Measurements from ENCODE around the gene CYP2S1.
"Not testable (repeated sequence)": the region's sequence is repeated elsewhere in the genome, so short reads cannot be mapped to it uniquely, and the experiment has no call there.

The CYP2S1 gene, protein sequence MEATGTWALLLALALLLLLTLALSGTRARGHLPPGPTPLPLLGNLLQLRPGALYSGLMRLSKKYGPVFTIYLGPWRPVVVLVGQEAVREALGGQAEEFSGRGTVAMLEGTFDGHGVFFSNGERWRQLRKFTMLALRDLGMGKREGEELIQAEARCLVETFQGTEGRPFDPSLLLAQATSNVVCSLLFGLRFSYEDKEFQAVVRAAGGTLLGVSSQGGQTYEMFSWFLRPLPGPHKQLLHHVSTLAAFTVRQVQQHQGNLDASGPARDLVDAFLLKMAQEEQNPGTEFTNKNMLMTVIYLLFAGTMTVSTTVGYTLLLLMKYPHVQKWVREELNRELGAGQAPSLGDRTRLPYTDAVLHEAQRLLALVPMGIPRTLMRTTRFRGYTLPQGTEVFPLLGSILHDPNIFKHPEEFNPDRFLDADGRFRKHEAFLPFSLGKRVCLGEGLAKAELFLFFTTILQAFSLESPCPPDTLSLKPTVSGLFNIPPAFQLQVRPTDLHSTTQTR

DNA sequence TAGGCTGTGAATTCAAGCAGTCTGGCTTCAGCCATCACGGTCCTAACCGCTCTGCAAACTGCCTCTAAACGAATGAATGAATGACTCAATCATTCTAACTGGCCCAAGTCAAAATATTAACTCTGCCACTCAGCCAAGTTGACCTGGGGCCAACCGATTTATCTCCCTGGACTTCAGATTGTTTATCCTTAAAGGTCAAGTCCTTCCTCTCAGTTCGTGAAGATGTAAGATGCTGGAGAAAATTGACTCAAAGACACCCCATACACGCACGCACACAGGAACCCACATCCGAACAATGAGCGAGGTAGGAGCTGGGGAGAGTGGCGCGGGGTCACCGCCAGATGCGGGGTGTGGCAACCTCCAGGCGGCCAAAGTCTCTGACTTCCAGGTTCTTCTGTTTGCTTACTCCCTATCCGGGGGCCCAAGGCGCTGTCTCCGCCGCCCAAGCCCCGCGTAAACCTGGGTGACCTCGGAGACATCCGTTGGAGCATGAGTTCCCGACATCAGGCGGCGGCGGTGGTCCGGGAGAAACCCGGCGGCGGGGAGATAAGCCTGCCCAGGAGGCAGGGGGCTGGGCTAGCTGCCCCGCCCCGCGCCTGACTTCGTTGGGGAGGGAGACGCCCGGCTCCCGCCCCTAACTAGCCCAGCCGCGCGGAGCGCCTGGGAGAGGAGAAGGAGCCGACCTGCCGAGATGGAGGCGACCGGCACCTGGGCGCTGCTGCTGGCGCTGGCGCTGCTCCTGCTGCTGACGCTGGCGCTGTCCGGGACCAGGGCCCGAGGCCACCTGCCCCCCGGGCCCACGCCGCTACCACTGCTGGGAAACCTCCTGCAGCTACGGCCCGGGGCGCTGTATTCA lies at the start of gene CYP2S1:
Gene CYP2S1 (plus strand): TSS at position 646 of the 856 bp plus-strand sequence. CDS start 46 bp downstream, at position 692.
- no peak for DNase-seq (ENCODE audit: low spot score)

DNA sequence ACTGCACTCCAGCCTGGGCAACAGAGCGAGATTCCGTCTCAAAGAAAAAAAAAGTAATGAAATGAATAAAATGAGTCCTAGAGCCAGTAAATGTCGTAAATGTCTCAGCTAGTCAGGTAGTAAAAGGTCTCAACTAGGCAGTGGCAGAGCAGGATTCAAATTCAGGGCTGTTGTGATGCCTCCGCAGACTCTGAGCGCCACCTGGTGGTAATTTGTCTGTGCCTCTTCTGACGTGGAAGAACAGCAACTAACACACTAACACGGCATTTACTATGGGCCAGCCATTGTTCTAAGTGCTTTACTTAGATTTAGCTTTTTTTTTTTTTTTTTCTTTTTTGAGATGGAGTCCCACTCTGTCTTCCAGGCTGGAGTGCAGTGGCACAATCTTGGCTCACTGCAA lies 48.6 kb upstream of the CYP2S1 start:
- peak; percentile 83 for DNase-seq (ENCODE audit: low spot score)

DNA sequence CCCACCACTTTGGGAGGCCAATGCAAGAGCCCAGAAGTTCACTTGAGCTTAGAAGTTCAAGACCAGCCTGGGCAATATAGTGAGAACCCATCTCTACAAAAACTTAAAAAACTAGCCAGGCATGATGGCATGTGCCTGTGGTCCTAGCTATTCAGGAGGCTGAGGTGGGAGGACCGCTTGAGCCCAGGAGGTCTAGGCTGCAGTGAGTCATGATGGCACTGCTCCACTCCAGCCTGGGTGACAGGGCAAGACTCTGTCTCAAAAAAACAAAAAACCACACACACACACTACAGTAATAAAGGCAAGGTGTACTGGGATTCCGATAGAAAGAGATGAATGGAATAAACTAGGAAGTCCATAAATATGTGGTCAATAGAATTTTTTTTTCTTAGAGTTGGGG lies 43.2 kb upstream of the CYP2S1 start:
- DNase-seq (ENCODE audit: low spot score) = no peak

DNA sequence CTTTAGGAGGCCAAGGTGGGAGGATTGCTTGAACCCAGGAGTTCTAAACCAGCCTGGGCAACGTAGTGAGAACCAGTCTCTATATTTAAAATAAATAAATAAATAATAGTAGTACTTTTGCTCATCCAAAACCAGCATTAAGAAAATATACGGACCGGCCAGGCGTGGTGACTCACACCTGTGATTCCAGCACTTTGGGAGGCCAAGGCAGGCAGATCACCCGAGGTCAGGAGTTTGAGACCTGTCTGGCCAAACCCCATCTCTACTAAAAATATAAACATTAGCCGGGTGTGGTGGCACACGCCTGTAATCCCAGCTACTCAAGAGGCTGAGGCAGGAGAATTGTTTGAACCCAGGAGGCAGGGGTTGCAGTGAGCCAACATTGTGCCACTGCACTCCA lies 42.0 kb upstream of the CYP2S1 start:
- not testable (repeated sequence) for DNase-seq (ENCODE audit: low spot score)

DNA sequence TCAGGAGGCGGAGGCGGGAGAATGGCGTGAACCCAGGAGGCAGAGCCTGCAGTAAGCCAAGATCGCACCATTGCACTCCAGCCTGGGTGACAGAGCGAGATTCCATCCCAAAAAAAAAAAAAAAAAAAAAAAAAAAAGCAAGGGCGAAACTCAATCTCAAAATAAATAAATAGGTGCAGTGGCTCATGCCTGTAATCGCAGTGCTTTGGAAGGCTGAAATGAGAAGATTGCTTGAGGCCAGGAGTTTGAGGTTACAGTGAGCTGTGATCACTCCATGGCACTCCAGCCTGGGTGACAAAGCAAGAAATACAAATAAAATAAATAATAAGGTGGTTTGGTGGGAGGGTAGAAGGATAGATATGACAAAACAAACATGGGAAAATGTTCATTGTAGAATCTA lies 39.0 kb upstream of the CYP2S1 start:
- DNase-seq (ENCODE audit: low spot score) = no peak

DNA sequence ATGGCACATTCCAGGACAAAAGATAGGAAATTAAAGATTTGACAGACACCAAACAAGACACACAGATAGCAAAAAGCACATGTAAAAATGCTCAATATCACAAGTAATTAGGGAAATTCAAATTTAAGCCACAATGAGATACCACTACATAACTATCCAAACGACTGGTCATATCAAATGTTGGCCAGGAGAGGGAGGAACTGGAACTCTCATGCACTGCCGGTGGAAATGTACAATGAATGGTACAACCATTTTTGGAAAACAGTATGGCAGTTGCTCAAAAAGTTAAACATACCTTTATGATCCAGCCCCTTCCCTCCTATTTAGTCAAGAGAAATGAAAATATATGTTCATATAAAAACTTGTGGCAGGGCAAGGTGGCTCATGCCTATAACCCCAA lies 36.8 kb upstream of the CYP2S1 start:
- no peak for DNase-seq (ENCODE audit: low spot score)

DNA sequence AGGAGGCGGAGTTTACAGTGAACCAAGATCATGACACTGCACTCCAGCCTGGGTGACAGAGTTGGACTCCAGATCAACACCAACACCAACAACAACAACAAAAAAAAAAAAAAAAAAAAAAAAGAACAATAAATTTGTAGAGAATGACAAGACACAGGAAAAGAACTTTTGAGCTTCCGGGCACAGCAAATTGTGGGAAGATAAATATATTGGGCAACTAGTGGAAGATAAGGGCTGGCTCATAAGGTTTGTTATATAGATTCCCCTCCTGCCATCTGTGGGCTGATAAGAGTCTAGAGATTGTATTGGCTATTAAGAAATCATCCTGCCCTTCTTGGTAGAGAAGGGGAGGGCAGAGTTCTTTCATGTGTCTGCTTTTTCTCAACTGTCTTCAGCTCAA lies 33.1 kb upstream of the CYP2S1 start:
- no peak for DNase-seq (ENCODE audit: low spot score)

DNA sequence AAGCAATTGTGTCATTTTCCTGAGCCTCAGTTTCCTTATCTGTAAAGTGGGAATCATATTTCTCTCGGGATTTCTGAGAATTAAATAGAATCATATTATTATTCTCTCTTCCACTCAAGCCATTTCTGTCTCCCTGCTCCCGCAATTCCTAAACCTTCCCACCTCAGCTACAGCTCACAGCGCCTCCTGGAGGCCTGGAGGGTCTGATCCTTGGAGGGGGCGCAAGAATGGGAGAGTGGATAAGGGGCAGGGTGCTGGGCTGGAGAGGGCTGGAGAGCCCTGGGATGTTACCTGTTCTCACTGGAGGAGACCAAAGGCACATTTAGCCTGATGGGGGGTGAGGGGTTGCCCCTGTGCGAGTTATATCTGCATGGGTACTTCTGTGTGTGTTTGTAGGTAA lies 31.1 kb upstream of the CYP2S1 start:
- DNase-seq (ENCODE audit: low spot score) = no peak

DNA sequence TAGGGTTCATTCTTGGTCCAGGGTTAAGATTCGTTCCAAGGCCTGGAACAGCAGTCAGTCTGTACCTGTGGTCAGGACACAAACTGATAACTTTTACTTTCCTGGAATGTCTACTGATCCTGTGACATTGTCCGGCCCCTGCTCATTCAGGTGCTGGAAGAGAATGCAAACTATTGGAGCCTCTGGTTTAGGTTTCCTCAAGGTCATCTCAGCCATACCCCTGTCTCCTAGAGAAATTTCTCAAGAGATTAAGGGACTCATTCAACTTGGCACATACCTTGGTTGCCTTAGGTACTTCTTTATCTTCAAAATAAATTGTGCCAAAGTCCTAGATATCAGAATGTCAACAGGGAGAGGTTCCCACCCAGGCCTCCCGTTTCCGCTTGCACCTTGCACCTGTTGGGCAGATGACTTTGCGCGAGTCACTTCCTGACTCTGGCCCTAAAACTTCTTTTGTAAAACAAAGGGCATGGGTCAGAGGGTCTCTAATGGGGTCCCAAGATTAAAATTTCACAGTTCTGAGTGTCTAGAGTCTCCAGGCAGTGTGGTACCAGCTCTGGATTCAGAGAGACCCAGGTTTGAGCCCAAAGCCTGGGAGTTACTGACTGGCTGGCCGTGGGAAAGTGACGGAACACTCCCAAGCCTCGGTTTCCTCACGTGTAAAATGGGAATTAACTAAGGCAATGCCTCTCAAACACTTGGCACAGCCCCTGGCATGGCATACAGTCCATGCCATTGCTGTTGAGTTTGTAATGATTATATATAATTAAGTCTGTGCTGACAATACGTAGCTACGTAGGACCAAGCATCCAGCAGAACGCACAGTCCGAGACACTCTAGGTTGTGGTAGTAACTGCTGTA lies 25.8 kb upstream of the CYP2S1 start:
- no peak for DNase-seq (ENCODE audit: low spot score)

DNA sequence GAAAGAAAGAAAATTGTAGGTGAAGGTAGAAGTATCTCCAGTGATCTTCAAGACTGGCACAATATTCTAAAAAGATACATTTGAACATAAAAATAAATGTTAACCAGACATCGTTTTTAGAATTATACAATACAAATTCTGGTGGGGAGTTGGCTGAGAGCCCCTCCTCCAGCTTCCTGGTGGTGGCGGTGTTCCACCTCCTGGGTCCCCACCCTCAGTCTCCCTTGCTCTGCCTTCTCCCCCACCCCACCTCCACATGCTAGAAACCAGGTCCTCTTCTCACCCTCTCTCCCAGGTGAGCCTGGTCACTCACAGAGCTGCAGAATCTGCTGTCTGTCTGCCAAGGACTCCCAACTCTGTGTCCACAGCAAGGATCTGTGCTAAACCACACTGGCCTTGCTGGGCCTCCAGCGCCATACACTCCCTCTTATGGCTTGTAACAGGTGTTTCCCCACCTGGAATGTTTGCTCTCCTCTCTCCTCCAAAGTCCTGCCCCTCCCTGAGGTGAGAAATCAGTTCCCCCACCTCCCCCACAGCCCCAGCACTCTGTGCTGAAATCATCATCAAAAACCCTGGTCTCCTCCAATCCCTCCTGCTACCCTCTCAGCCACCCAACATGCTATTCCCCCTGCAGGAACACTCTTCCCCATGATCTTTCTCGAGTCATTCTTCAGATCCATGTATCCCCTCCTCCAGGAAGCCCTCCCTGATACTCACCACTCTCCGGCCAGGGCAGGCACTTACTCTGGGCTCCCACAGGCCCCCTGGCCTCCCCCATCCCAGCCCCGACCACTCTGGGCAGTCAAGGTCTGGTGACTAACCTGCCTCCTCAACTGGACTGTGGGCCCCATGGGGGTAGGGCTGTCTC lies 20.5 kb upstream of the CYP2S1 start:
- no peak for DNase-seq (ENCODE audit: low spot score)

DNA sequence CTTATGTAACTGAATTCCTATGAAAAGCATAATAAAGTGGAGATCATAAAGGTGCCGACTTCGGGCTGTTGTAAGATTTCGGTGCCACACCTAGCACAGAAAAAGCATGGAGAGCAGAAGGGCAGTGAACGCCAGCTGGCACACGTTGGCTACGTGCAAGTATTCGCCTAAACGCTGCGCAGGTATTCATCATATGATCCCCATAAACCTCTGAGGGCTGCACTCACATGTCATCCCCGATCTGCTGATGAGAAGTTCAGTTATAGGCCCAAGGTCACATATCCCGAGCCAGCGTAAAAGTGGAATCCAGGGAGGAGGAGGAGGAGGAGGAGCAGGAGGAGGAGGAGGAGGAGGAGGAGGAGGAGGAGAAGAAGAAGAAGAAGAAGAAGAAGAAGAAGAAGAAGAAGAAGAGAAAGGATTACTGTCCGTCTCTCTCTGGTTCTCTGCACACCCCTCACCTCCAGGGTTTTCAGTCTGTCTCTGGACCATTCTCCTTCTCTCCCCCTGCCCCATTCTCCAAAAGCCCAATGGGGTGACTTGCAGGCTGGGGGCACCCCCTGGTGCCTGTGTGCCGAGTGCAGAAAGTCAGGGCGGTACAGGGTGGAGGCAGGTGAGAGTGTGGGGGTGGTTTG lies 18.6 kb upstream of the CYP2S1 start:
- DNase-seq (ENCODE audit: low spot score) = no peak

DNA sequence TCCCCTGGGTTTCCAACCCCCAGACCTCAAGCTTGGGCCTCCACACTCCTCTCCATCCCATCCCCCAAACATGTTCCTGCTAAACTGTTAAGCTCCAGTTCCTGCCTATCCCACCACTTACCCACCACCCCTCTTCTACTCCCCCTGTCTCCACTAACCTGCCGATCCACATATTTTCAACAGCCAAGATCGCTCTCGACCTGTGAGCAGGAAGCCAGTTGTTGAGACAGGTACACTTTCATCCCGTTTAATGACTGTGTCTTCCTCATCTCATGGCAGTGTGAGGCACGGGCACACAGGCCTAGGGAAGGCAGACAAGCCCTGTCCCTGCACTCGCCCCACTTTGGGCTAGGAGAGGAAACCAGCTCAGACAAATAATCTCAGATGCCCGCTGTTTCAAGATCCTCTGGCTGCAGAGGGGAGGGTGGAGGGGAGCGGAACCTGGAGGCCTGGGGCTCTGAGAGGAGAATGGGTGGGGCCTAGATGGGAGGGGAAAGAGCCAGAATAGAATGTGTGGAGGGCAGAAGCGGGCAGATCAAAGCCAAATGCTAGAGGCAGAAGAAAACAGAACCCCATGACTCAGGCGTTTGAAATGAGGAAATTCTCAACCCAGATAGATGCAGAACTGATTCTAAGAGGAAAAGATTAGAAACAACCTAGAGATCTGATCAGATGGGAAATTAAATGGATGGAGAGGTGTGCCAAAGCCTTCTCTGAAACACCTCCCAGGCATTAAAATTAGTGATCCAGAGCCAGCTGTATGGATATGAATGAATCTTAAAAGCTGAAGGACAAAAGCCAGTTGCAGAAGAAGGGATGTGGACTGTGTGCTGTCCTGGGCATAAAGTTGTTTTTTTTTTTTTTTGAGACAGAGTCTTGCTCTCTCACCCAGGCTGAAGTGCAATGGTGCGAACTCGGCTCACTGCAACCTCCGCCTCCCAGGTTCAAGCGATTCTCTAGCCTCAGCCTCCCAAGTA lies 16.9 kb upstream of the CYP2S1 start:
- peak; percentile 27 for DNase-seq (ENCODE audit: low spot score)

DNA sequence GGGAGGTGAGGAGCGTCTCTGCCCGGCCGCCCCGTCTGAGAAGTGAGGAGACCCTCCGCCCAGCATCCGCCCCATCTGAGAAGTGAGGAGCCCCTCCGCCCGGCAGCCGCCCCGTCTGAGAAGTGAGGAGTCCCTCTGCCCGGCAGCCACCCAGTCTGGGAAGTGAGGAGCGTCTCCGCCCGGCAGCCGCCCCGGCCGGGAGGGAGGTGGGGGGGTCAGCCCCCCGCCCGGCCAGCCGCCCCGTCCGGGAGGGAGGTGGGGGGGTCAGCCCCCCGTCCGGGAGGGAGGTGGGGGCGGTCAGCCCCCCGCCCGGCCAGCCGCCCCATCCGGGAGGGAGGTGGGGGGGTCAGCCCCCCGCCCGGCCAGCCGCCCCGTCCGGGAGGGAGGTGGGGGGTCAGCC lies 12.8 kb upstream of the CYP2S1 start:
- not testable (repeated sequence) for DNase-seq (ENCODE audit: low spot score)

DNA sequence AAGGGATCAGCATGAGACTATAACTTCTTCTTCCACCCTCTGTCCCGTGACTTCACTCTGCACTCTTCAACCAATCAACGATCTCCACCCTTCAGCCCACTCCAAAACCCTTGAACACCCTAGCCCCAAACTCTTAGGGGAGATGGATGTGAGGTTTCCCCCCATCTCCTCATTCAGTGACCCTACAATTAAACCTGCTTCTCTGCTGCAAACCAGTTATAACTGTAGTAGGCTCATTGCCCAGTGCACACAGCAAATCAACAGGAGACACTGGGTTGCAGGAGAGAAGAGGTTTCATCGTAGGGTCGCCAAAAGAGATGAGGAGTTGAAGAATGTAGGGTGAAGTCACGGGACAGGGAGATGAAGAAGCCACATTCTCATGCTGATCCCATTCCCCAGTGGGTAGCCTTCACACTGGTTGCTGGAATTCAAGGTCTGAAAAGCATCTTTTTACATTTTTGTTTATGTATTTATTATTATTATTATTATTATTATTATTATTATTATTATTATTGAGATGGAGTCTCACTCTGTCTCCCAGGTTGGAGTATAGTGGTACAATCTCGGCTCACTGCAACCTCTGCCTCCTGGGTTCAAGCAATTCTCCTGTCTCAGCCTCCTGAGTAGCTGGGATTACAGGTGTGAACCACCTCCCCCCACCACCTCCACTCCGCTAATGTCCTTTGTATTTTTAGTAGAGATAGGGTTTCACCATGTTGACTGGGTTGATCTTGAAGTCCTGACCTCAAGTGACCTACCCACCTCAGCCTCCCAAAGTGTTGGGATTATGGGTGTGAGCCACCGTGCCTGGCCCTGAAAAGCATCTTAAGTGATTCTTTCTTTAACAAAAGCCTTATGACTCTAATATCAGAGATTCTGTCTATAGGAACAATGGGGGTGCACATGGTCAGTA lies 5.8 kb upstream of the CYP2S1 start:
- no peak for DNase-seq (ENCODE audit: low spot score)

DNA sequence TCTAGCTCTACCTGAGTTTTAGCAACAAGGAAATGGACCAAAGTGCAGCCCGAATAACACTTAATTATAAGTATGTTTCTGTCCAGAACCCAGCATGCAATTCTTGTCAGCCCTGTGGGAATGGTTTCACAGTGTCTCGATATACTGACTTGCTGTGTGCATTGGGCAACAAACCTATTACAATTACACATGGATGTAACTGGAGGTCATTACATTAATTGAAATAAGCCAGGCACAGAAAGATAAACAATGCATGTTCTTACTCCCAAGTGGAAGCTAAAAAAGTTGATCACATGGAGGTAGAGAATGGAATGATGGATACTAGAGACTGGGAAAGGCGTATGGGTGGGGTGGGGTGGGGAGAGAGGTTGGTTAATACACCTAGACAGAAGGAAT lies 5.1 kb upstream of the CYP2S1 start:
- no peak for DNase-seq (ENCODE audit: low spot score)

DNA sequence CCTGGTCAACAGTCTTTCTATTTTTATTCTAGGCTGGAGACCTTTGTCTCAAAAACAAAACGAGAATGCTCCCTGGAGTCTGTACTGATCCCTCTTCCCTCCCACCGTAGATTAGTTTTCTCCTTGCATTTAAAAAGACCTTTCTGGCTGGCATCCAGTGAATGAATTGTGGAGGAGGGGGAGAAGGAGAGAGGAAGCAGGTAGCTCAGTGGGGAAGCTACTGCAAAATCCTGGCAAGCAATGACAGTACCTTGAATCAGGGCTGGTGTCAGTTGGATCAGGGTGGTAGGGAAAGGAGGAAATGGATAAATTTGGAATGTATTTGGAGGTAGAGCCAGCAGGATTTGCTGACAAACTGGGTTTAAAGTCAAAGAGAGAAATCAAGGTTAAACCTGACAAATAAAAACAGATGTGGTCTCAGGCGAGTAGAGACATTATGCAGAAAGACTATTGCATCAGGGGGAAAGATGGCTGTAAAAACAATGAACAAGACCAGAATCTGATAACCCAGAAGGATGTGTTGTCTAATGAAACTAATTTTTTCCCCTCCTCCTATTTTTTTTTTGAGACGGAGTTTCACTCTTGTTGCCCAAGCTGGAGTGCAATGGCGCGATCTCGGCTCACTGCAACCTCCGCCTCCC lies 3.5 kb upstream of the CYP2S1 start:
- DNase-seq (ENCODE audit: low spot score) = no peak

DNA sequence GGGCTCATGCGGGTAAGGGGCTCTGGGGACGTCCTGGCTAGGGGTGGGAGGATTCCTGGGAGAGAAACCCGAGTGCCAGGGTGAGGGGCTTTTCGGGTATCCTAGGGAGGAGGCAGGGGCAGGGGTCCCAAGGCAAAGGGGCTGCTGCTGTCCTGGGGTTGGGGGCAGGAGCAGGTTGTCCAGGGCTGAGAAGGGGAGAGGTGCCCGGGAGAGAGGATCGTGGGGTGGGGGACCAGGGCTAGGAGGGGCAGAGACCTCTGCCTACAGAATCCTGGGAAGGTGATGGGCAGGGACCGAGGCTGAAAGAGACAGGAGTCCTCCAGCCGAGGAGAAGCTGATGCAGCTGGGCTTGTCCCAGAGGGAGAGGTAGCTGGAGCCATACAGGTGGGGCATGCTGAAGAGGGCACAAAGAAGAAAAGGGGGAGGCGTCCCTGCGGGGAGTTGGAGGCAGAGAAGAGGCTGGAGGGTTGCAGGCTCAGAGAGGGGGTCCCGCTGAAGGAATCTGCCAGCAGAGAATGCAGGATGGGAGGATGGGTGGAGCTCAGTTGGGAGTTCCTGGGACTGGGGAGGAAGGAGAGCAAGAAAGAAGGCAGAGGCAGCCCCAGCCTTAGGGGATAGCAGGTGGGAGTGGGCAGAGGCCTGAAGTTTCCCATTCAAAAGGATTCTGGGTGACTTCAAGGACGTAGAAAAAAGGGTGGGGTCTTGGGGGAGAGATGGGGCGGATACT lies 574 bp downstream of the CYP2S1 start:
- no peak for DNase-seq (ENCODE audit: low spot score)

Data from NAMALWA (cell line).